ENCODE results near the gene CENPP.

Gene CENPP

GRCh38 chr9:92663126-92663525 is 337.4 kb downstream of the CENPP start:
- DNase-seq: no peak

GRCh38 chr9:92663951-92664350 is 338.2 kb downstream of the CENPP start:
- Histone ChIP-seq H3K27ac (no peak overlapping the region), H3K36me3 (peaks cover 0 to 15% (median 5%) of the 10 kb centered on the region in 3 donors), H3K27me3 (no peaks in the 10 kb centered on the region), H3K4me3 (no peak overlapping the region), H3K9me3 (no peaks in the 10 kb centered on the region), H3K4me1 (peaks cover 0 to 40% (median 7%) of the 10 kb centered on the region in 4 donors)
- DNase-seq: no peak
- no peak for TF ChIP-seq CTCF (IDR thresholded peaks at IDR 0.05)
- intact Hi-C loops (cut with DNase I; ENCODE audit: low total_unique reads): no loop called here

More at GRCh38 chr9:92663126-92663525, 337.4 kb downstream of the CENPP start:
- no peak for TF ChIP-seq CTCF (IDR thresholded peaks at IDR 0.05)
- H3K4me3 ChIP-seq: no peak overlapping the region
- H3K4me1 ChIP-seq: peaks cover 0 to 32% (median under 1%) of the 10 kb centered on the region in 4 donors
- no peaks in the 10 kb centered on the region for H3K9me3 ChIP-seq
- no peak overlapping the region for H3K27ac ChIP-seq
- intact Hi-C loops (cut with DNase I; ENCODE audit: low total_unique reads): no loop called here
- H3K27me3 ChIP-seq: no peaks in the 10 kb centered on the region
- peaks cover 0 to 21% (median 11%) of the 10 kb centered on the region in 3 donors for H3K36me3 ChIP-seq

- TF ChIP-seq CTCF (IDR thresholded peaks at IDR 0.05): no peak
- no peaks in the 10 kb centered on the region for H3K27me3 ChIP-seq
- intact Hi-C loops (cut with DNase I; ENCODE audit: low total_unique reads): no loop called here
- H3K27ac ChIP-seq: no peak overlapping the region
- no peak overlapping the region for H3K4me3 ChIP-seq
- DNase-seq: no peak
- H3K4me1 ChIP-seq: peaks cover 0 to 46% (median 10%) of the 10 kb centered on the region in 4 donors
- no peaks in the 10 kb centered on the region for H3K9me3 ChIP-seq
- peaks cover 0 to 15% (median 5%) of the 10 kb centered on the region in 3 donors for H3K36me3 ChIP-seq
Observed at GRCh38 chr9:92664394-92665152, 338.8 kb downstream of the CENPP start.

- no peaks in the 10 kb centered on the region for H3K9me3 ChIP-seq
- peaks cover 0 to 43% (median 11%) of the 10 kb centered on the region in 4 donors for H3K4me1 ChIP-seq
- no peak for DNase-seq
- H3K27ac ChIP-seq: no peak overlapping the region
- TF ChIP-seq CTCF (IDR thresholded peaks at IDR 0.05): no peak
- H3K27me3 ChIP-seq: no peaks in the 10 kb centered on the region
- intact Hi-C loops (cut with DNase I; ENCODE audit: low total_unique reads): no loop called here
- H3K36me3 ChIP-seq: peaks cover 0 to 15% (median 5%) of the 10 kb centered on the region in 3 donors
- no peak overlapping the region for H3K4me3 ChIP-seq
Observed at GRCh38 chr9:92665836-92666235, 340.1 kb downstream of the CENPP start.

GRCh38 chr9:92666236-92666635 is 340.5 kb downstream of the CENPP start:
- DNase-seq: no peak

More at GRCh38 chr9:92666236-92666635, 340.5 kb downstream of the CENPP start:
- Histone ChIP-seq H3K36me3 (peaks cover 0 to 15% (median 5%) of the 10 kb centered on the region in 3 donors), H3K27me3 (no peaks in the 10 kb centered on the region), H3K4me1 (peaks cover 0 to 45% (median 14%) of the 10 kb centered on the region in 4 donors), H3K4me3 (no peak overlapping the region), H3K9me3 (no peaks in the 10 kb centered on the region), H3K27ac (no peak overlapping the region)
- no peak for TF ChIP-seq CTCF (IDR thresholded peaks at IDR 0.05)
- intact Hi-C loops (cut with DNase I; ENCODE audit: low total_unique reads): no loop called here
